NCI-H82 treated with DMSO at 0.1 percent for 48 hours (cell line): ENCODE data around the gene SMPD2.
"Not testable (repeated sequence)": the region's sequence is repeated elsewhere in the genome, so short reads cannot be mapped to it uniquely, and the experiment has no call there.

Experiments
- DNase-seq: peaks from one replicate; lab custom pipeline; 2025; ENCODE audit not compliant: unreplicated experiment; lab: John Stamatoyannopoulos, UW

The SMPD2 gene

GRCh38 chr6:109458774-109459531 lies 18.4 kb downstream of the SMPD2 start:
- DNase-seq, result no peak

- DNase-seq, result no peak
These were observed 19.8 kb downstream of the SMPD2 start for GRCh38 chr6:109460161-109460829.

- not testable (repeated sequence) for DNase-seq
These were observed 20.7 kb downstream of the SMPD2 start for GRCh38 chr6:109461205-109461604.

GRCh38 chr6:109461733-109462526 lies 21.4 kb downstream of the SMPD2 start:
- no peak for DNase-seq

GRCh38 chr6:109465772-109466171 lies 25.2 kb downstream of the SMPD2 start:
- DNase-seq, result no peak

- DNase-seq, result no peak
These were observed 25.8 kb downstream of the SMPD2 start for GRCh38 chr6:109466212-109466923.

- no peak for DNase-seq
These were observed 27.2 kb downstream of the SMPD2 start for GRCh38 chr6:109467696-109468095.

GRCh38 chr6:109469591-109470189 lies 29.2 kb downstream of the SMPD2 start:
- no peak for DNase-seq

- no peak for DNase-seq
These were observed 30.7 kb downstream of the SMPD2 start for GRCh38 chr6:109471105-109471810.

GRCh38 chr6:109472132-109472995 lies 31.8 kb downstream of the SMPD2 start:
- no peak for DNase-seq

GRCh38 chr6:109473120-109473519 lies 32.6 kb downstream of the SMPD2 start:
- no peak for DNase-seq

- DNase-seq, result no peak
These were observed 34.5 kb downstream of the SMPD2 start for GRCh38 chr6:109474995-109475394.

GRCh38 chr6:109475625-109476024 lies 35.1 kb downstream of the SMPD2 start:
- DNase-seq, result no peak

GRCh38 chr6:109477184-109477583 lies 36.7 kb downstream of the SMPD2 start:
- DNase-seq, result no peak

- DNase-seq, result no peak
These were observed 37.2 kb downstream of the SMPD2 start for GRCh38 chr6:109477725-109478124.

- DNase-seq, result no peak
These were observed 37.8 kb downstream of the SMPD2 start for GRCh38 chr6:109478222-109478805.

- no peak for DNase-seq
These were observed 38.5 kb downstream of the SMPD2 start for GRCh38 chr6:109478841-109479624.

- no peak for DNase-seq
These were observed 40.5 kb downstream of the SMPD2 start for GRCh38 chr6:109480993-109481480.
